ENCODE measurements around the gene GLIS2. TPM values are rescaled to one million over a fixed set of nuclear protein-coding genes. Genes with fewer than 3 reads are reported as not detected.

Gene GLIS2
- total RNA-seq, 1 experiment from 2014 or later = 2.1 TPM

DNA sequence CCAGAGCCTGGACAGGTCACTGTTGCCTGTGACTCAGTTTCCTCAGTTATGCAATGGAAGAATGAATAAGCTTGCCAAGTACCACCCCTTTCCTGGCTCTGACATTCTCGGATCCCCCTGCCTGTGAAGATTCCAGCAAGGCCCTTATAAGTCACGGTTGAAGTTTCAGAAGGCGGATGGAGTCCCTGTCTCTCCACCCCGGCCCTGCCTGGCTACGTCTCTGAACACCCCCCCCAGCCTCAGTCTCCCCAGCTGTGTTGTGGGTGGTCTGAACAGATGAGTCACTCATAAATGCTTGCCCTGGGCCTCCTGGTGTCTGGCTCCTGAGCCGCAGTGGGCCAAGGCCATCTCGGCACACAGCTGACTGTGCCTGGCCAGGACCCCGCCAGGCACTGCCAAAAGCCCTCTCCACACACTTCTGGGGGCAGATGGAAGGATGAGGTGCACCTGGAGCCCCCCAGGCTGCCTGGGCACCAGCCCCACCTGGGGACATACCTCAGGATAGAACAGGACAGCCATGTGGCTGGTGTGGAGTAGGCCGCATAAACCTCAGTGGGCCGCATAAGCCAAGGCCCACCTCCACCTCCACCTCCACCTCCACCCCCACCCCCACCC, 71.2 kb downstream of the GLIS2 start:
- no peaks in the 10 kb centered on the region for H3K27me3 ChIP-seq (ENCODE audit: low read length)
- no peaks in the 10 kb centered on the region for H3K79me2 ChIP-seq (ENCODE audit: low read length)
- no peaks in the 10 kb centered on the region for H3K4me1 ChIP-seq (ENCODE audit: insufficient read depth, low read length)
- H3K27ac ChIP-seq (ENCODE audit: low read length) = no peak overlapping the region
- ATAC-seq (no peak), DNase-seq (no peak)
- no peak overlapping the region for H3K4me2 ChIP-seq (ENCODE audit: low read length)
- no peaks in the 10 kb centered on the region for H4K20me1 ChIP-seq (ENCODE audit: low read length)
- H3K9ac ChIP-seq (ENCODE audit: low read length) = no peak overlapping the region
- no peak overlapping the region for H3K4me3 ChIP-seq (ENCODE audit: low read length)
- no peaks in the 10 kb centered on the region for H3K9me2 ChIP-seq (replicated peaks; ENCODE audit: low read length)
- BruUV-seq (replicated peaks) = no TSS peak
- no peak overlapping the region for H2AFZ ChIP-seq (ENCODE audit: low read length)
- H3K36me3 ChIP-seq (ENCODE audit: low read depth, low read length) = no peaks in the 10 kb centered on the region
- TF ChIP-seq, protein P1, sequence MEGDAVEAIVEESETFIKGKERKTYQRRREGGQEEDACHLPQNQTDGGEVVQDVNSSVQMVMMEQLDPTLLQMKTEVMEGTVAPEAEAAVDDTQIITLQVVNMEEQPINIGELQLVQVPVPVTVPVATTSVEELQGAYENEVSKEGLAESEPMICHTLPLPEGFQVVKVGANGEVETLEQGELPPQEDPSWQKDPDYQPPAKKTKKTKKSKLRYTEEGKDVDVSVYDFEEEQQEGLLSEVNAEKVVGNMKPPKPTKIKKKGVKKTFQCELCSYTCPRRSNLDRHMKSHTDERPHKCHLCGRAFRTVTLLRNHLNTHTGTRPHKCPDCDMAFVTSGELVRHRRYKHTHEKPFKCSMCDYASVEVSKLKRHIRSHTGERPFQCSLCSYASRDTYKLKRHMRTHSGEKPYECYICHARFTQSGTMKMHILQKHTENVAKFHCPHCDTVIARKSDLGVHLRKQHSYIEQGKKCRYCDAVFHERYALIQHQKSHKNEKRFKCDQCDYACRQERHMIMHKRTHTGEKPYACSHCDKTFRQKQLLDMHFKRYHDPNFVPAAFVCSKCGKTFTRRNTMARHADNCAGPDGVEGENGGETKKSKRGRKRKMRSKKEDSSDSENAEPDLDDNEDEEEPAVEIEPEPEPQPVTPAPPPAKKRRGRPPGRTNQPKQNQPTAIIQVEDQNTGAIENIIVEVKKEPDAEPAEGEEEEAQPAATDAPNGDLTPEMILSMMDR (conservative IDR thresholded peaks at IDR 0.05; ENCODE audit: low read depth, low read length) = no peak
- TF ChIP-seq EZH2phosphoT487 (IDR thresholded peaks at IDR 0.05; ENCODE audit: borderline replicate concordance, low read length) (no peak), EZH2 (IDR thresholded peaks at IDR 0.05; ENCODE audit: low read length, unreplicated experiment) (no peak)
- ChIA-PET CTCF (no interaction called here), POLR2A (ENCODE audit: unreplicated experiment) (no interaction called here)
- no peaks in the 10 kb centered on the region for H3K9me3 ChIP-seq (ENCODE audit: low read length)
- intact Hi-C loops (cut with micrococcal nuclease) = no loop called here
- no peaks in the 10 kb centered on the region for H3F3A ChIP-seq (ENCODE audit: low read length, unreplicated experiment)

DNA sequence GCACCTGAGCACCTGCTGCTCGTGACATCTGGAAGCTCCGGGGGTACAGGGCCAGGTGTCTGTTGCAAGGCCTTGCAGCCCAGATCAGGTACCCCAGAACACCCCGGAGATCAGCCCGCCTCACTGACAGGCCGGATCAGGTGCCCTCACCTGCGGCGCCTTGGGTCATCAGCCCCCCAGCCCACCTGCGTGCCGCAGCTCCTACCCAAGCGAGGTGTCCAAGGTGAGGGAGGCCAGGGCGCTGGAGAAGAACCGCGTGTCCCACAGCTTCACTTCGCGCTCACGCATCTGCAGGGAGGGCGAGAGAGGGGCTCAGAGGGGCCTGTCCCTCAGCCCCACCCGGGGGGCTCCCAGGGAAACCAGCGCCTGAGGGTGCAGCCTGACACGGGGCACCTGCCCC, 71.9 kb downstream of the GLIS2 start:
- Histone ChIP-seq H3K9ac (ENCODE audit: low read length) (no peak overlapping the region), H3K27ac (ENCODE audit: low read length) (no peak overlapping the region), H3F3A (ENCODE audit: low read length, unreplicated experiment) (no peaks in the 10 kb centered on the region), H3K4me3 (ENCODE audit: low read length) (no peak overlapping the region), H2AFZ (ENCODE audit: low read length) (no peak overlapping the region), H3K9me2 (replicated peaks; ENCODE audit: low read length) (no peaks in the 10 kb centered on the region), H3K27me3 (ENCODE audit: low read length) (no peaks in the 10 kb centered on the region), H3K79me2 (ENCODE audit: low read length) (no peaks in the 10 kb centered on the region), H3K4me2 (ENCODE audit: low read length) (no peak overlapping the region), H4K20me1 (ENCODE audit: low read length) (no peaks in the 10 kb centered on the region), H3K4me1 (ENCODE audit: insufficient read depth, low read length) (no peaks in the 10 kb centered on the region), H3K36me3 (ENCODE audit: low read depth, low read length) (no peaks in the 10 kb centered on the region), H3K9me3 (ENCODE audit: low read length) (no peaks in the 10 kb centered on the region)
- BruUV-seq (replicated peaks) = no TSS peak
- DNase-seq = no peak
- no peak for ATAC-seq
- POLR2A ChIA-PET (ENCODE audit: unreplicated experiment) = no interaction called here
- intact Hi-C loops (cut with micrococcal nuclease) = no loop called here
- CTCF ChIA-PET = no interaction called here
- TF ChIP-seq EZH2 (IDR thresholded peaks at IDR 0.05; ENCODE audit: low read length, unreplicated experiment) (no peak), EZH2phosphoT487 (IDR thresholded peaks at IDR 0.05; ENCODE audit: borderline replicate concordance, low read length) (no peak)
- TF ChIP-seq, protein P1 (conservative IDR thresholded peaks at IDR 0.05; ENCODE audit: low read depth, low read length) = no peak

DNA sequence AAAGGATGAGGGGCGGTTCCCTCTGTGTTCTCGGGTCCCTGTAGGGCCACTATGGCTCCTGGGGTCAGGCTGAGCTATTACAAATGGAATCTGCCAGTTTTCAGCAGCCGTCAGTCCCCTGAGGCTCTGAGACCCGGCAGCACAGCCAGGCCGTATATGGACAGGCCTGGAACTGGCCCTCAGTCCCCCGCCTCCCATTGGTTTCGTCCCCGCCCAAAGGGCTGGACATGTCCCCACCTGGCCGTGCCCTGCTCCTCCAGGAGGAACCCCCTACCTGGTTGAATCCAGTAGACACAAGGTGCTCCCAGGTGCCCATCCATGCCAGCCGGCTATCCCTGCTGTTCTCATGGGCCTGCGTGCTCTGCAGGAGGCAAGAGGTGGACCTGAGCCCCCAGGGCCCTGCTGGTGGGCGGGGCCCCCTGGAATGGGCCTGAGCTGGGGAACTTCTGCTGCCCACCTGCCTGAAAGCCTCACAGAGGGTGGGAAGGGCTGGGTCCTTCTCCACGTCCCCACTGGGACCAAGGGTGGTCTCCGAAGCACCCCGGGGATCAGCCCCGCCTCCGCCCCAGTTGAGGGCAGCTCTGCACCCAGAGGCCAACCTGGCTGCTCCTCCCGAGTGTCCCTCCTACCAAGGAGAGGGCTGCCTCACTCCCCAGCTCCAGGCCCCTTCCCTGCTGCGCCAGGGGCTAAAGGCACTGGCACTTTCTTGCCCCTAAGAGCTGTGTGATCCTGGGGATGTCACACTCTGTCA, 72.6 kb downstream of the GLIS2 start:
- H3F3A ChIP-seq (ENCODE audit: low read length, unreplicated experiment) = no peaks in the 10 kb centered on the region
- ChIA-PET CTCF (no interaction called here), POLR2A (ENCODE audit: unreplicated experiment) (no interaction called here)
- H3K9ac ChIP-seq (ENCODE audit: low read length) = no peak overlapping the region
- ATAC-seq (no peak), DNase-seq (no peak)
- H3K27ac ChIP-seq (ENCODE audit: low read length) = no peak overlapping the region
- TF ChIP-seq EZH2 (IDR thresholded peaks at IDR 0.05; ENCODE audit: low read length, unreplicated experiment) = no peak
- TF ChIP-seq, protein P1 (conservative IDR thresholded peaks at IDR 0.05; ENCODE audit: low read depth, low read length) = no peak
- TF ChIP-seq EZH2phosphoT487 (IDR thresholded peaks at IDR 0.05; ENCODE audit: borderline replicate concordance, low read length) = no peak
- intact Hi-C loops (cut with micrococcal nuclease) = no loop called here
- H3K4me3 ChIP-seq (ENCODE audit: low read length) = no peak overlapping the region
- H3K36me3 ChIP-seq (ENCODE audit: low read depth, low read length) = no peaks in the 10 kb centered on the region
- no TSS peak for BruUV-seq (replicated peaks)
- no peaks in the 10 kb centered on the region for H3K9me3 ChIP-seq (ENCODE audit: low read length)
- no peaks in the 10 kb centered on the region for H3K4me1 ChIP-seq (ENCODE audit: insufficient read depth, low read length)
- no peaks in the 10 kb centered on the region for H3K9me2 ChIP-seq (replicated peaks; ENCODE audit: low read length)
- no peaks in the 10 kb centered on the region for H3K27me3 ChIP-seq (ENCODE audit: low read length)
- H3K79me2 ChIP-seq (ENCODE audit: low read length) = no peaks in the 10 kb centered on the region
- no peak overlapping the region for H2AFZ ChIP-seq (ENCODE audit: low read length)
- H3K4me2 ChIP-seq (ENCODE audit: low read length) = no peak overlapping the region
- no peaks in the 10 kb centered on the region for H4K20me1 ChIP-seq (ENCODE audit: low read length)
